CD4-positive, alpha-beta T cell (primary cell): ENCODE results near the gene GTF2IRD1. TPM values are rescaled to one million over a fixed set of nuclear protein-coding genes. Genes with fewer than 3 reads are reported as not detected.
A peak's percentile ranks its signal among the peaks of the same experiment; 100 is the strongest.
"Not testable (repeated sequence)": the region's sequence is repeated elsewhere in the genome, so short reads cannot be mapped to it uniquely, and the experiment has no call there.

Source experiments
- ATAC-seq: fragments of 200-7000 bp; cut with Tn5 transposase; one replicate; pipeline ENCODE4 v1.10.0; 2022; ENCODE audit warnings: mild to moderate bottlenecking; ENCODE audit not compliant: poor library complexity
- CTCF ChIA-PET: fragments of 350-600 bp; sonication (Branson Sonifier 250); formaldehyde crosslinking; loops from one replicate; lab custom pipeline; 2021; ENCODE audit warnings: antibody characterized with exemption, inconsistent platforms; lab: Charles Lee
- POLR2A ChIA-PET: fragments of 350-600 bp; sonication (Branson Sonifier 250); formaldehyde crosslinking; loops from one replicate; lab custom pipeline; 2021; ENCODE audit warnings: antibody characterized with exemption, inconsistent platforms; lab: Charles Lee
- DNase-seq, 14 experiments: peaks; one replicate each; pipeline ENCODE4 v3.0.0-alpha.2; 2013 to 2020; ENCODE audit warnings: mixed read lengths in 2 of 14
- H3K27ac ChIP-seq, 2 donors: one replicate each; pipeline versions ENCODE4 v1.5.1 to v1.7.0; 2013; ENCODE audit warnings: low read length in 2 of 2, low read depth in 1 of 2, mild to moderate bottlenecking in 1 of 2
- H3K27me3 ChIP-seq, 2 experiments: 1 replicate in 1 of 2; 2 replicates in 1 of 2; pipeline versions ENCODE4 v1.6.1 to v1.7.0; 2013; ENCODE audit warnings: low read length in 2 of 2, control low read depth in 1 of 2, mild to moderate bottlenecking in 1 of 2, moderate library complexity in 1 of 2; ENCODE audit not compliant: insufficient read depth in 2 of 2, control insufficient read depth in 1 of 2
- H3K36me3 ChIP-seq: one replicate; pipeline ENCODE4 v1.6.1; 2013; ENCODE audit warnings: low read length, control low read depth; ENCODE audit not compliant: insufficient read depth
- H3K4me1 ChIP-seq: one replicate; pipeline ENCODE4 v1.6.1; 2013; ENCODE audit warnings: low read length, control low read depth; ENCODE audit not compliant: insufficient read depth
- H3K4me3 ChIP-seq: one replicate; pipeline ENCODE4 v1.5.1; 2013; ENCODE audit warnings: mild to moderate bottlenecking, low read length, moderate library complexity
- H3K9me3 ChIP-seq, 2 experiments: 1 replicate in 1 of 2; 2 replicates in 1 of 2; pipeline versions ENCODE4 v1.6.1 to v1.7.0; 2013; ENCODE audit warnings: low read length in 2 of 2, mild to moderate bottlenecking in 2 of 2, control low read depth in 1 of 2, moderate library complexity in 1 of 2; ENCODE audit not compliant: control insufficient read depth in 1 of 2, insufficient read depth in 1 of 2
- H3K27ac Mint-ChIP-seq: one replicate; pipeline ENCODE4 v1.8.0; 2020; ENCODE audit warnings: mixed read lengths
- H3K27me3 Mint-ChIP-seq: one replicate; pipeline ENCODE4 v1.8.0; 2021; ENCODE audit warnings: mixed read lengths
- H3K36me3 Mint-ChIP-seq: one replicate; pipeline ENCODE4 v1.8.0; 2021; ENCODE audit warnings: low read depth, mixed read lengths
- H3K4me1 Mint-ChIP-seq: one replicate; pipeline ENCODE4 v1.8.0; 2021; ENCODE audit warnings: low read depth, mixed read lengths
- H3K4me3 Mint-ChIP-seq: one replicate; pipeline ENCODE4 v1.8.0; 2020; ENCODE audit warnings: mild to moderate bottlenecking, mixed read lengths
- H3K9me3 Mint-ChIP-seq: one replicate; pipeline ENCODE4 v1.8.0; 2020; ENCODE audit warnings: mixed read lengths
- CTCF ChIP-seq: fragments of 200-600 bp; IDR thresholded peaks from one replicate; pipeline ENCODE4 v1.8.0; 2022; ENCODE audit warnings: antibody characterized with exemption, mild to moderate bottlenecking
- intact Hi-C, 2 experiments: fragments of 100-400 bp; cut with DNase I in 1 of 2; cut with micrococcal nuclease in 1 of 2; formaldehyde crosslinking; loops; one replicate each; pipeline versions ENCODE4 v1.15.1 to v1.9.0; 2023 to 2025; cut with DNase I, micrococcal nuclease
- total RNA-seq, 174 experiments: library from RNA in 2 of 174; stranded (reverse) in 2 of 174; gene quantifications; one replicate each; pipeline ENCODE4 v1.2.3 and lab custom pipeline; 2021 to 2026

The GTF2IRD1 gene
- total RNA-seq, 2 experiments from 2014 or later: 0.74 to 1.2 TPM

GRCh38 chr7:74542558-74543117 lies 88.9 kb downstream of the GTF2IRD1 start:
- Histone ChIP-seq H3K27ac (no peak overlapping the region), H3K4me3 (no peak overlapping the region), H3K9me3 (peaks cover 0 to 17% of the 10 kb centered on the region in 2 experiments), H3K27me3 (no peaks in the 10 kb centered on the region), H3K36me3 (no peaks in the 10 kb centered on the region), H3K4me1 (no peaks in the 10 kb centered on the region)
- no peak overlapping the region for H3K27ac Mint-ChIP-seq
- TF ChIP-seq CTCF: no peak
- no peak for ATAC-seq
- H3K36me3 Mint-ChIP-seq: no peaks in the 10 kb centered on the region
- H3K9me3 Mint-ChIP-seq: no peaks in the 10 kb centered on the region
- intact Hi-C loops: no loop called here
- peak in 1 of 14 experiments; percentile 11 for DNase-seq
- CTCF ChIA-PET: no interaction called here
- H3K4me1 Mint-ChIP-seq: no peaks in the 10 kb centered on the region
- no peaks in the 10 kb centered on the region for H3K27me3 Mint-ChIP-seq
- no peak overlapping the region for H3K4me3 Mint-ChIP-seq
- POLR2A ChIA-PET: no interaction called here

DNA sequence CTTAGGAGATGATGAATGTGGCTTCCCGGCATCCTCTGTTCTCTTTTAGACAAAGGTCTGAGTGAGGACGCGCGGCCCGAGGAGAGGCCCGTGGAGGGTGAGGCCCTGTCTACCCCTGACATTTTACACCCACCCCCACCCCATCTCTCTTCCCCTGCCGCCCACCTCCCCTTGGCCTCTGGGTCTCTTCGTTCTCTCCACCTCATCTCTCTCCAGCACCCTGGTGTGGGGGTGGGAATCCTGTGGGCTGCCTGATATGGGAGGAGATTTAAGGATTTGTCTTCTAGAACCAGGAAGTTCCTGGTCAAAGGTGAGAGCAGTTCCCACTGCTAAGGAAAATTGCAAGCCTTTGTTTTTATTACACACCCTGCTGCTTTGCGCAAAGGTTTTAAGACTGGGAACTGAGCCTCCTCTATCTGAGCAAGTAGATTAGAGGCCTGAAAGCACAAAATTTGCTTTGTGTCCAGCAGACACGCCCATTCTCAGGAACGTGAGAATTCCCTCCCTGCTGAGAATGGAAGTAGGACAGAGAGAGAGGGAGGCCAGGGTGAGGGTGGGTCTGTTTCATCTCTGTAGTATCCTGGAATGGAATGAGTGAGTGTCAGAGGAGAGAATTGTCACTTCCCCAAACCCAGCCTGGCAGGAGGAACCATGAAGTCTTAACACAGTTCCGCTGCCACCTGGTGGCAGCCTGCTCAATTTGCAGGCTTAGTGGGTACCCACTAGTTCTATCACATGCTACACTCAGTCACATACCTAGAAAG lies 91.2 kb downstream of the GTF2IRD1 start:
- peak; percentile 33 for TF ChIP-seq CTCF
- CTCF ChIA-PET: no interaction called here
- no peak overlapping the region for H3K27ac Mint-ChIP-seq
- ATAC-seq (no peak), DNase-seq (peak in 6 of 14 experiments; percentile 2 to 49 (median 18))
- no peaks in the 10 kb centered on the region for H3K9me3 Mint-ChIP-seq
- Histone ChIP-seq H3K9me3 (peaks cover 0 to 17% of the 10 kb centered on the region in 2 experiments), H3K4me1 (no peaks in the 10 kb centered on the region), H3K36me3 (no peaks in the 10 kb centered on the region), H3K27ac (no peak overlapping the region), H3K27me3 (no peaks in the 10 kb centered on the region), H3K4me3 (no peak overlapping the region)
- H3K4me1 Mint-ChIP-seq: no peaks in the 10 kb centered on the region
- H3K4me3 Mint-ChIP-seq: no peak overlapping the region
- H3K36me3 Mint-ChIP-seq: no peaks in the 10 kb centered on the region
- POLR2A ChIA-PET: no interaction called here
- intact Hi-C loops: loop anchor here in 1 of 2 experiments (5.0 kb wide), 2 partner anchors 98 to 128 kb away; no protein-coding TSS in a partner anchor
- no peaks in the 10 kb centered on the region for H3K27me3 Mint-ChIP-seq

DNA sequence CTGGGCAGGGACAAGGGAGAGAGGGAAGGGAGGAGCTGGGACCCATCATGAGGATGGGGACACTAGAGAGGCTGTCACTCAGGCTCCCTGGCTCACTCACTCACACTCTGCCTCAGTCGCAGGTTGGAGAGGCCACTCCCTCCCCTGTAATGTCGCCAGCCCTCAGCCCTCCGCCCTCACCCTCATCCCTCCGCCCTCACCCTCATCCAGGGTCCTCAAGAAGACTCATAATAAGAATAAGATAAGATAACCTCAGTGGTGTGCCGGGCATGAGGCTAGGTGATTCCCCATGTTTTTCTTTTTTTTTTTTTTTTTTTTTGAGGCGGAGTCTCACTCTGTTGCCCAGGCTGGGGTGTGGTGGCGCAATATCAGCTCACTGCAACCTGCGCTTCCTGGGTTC lies 92.2 kb downstream of the GTF2IRD1 start:
- no peaks in the 10 kb centered on the region for H3K4me1 ChIP-seq
- POLR2A ChIA-PET: no interaction called here
- ATAC-seq (no peak), DNase-seq (no peak)
- no peaks in the 10 kb centered on the region for H3K36me3 ChIP-seq
- Mint-ChIP-seq H3K27ac (no peak overlapping the region), H3K4me1 (no peaks in the 10 kb centered on the region), H3K4me3 (no peak overlapping the region), H3K36me3 (no peaks in the 10 kb centered on the region), H3K9me3 (no peaks in the 10 kb centered on the region), H3K27me3 (no peaks in the 10 kb centered on the region)
- CTCF ChIA-PET: no interaction called here
- peaks cover 0 to 17% of the 10 kb centered on the region in 2 experiments for H3K9me3 ChIP-seq
- H3K4me3 ChIP-seq: no peak overlapping the region
- no peak overlapping the region for H3K27ac ChIP-seq
- no peaks in the 10 kb centered on the region for H3K27me3 ChIP-seq
- intact Hi-C loops: loop anchor here in 1 of 2 experiments (5.0 kb wide), 2 partner anchors 99 to 129 kb away; no protein-coding TSS in a partner anchor
- TF ChIP-seq CTCF: no peak

GRCh38 chr7:74553596-74554012 lies 99.9 kb downstream of the GTF2IRD1 start:
- H3K4me1 ChIP-seq, POLR2A ChIA-PET, ATAC-seq, H3K27me3 ChIP-seq, H3K4me1 Mint-ChIP-seq, H3K36me3 ChIP-seq, H3K4me3 Mint-ChIP-seq, H3K27ac Mint-ChIP-seq, H3K36me3 Mint-ChIP-seq, H3K27ac ChIP-seq, H3K4me3 ChIP-seq, H3K27me3 Mint-ChIP-seq, CTCF ChIA-PET, H3K9me3 ChIP-seq, DNase-seq, intact Hi-C loops, H3K9me3 Mint-ChIP-seq: not testable (repeated sequence)
